ENCODE data around the gene IGFBP3.

DNA sequence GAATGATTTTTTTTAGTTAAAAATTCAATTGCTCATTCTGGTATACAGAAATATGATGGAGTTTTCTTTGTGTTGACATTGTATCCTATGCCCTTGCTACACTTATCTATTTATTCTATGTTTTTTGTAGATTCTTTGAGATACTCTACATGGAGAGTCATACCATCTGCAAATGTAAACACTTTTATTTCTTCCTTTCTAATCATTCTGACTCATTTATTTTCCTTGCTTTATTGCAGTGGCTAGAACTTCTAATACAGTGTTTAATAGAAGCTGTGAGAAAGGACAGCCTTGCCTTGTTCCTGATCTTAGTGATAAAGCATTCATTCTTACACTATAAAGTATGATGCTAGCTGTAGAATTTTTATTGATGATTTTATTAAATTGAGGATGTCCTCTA is 9.9 kb upstream of the IGFBP3 start:
- TF ChIP-seq POLR2A (IDR thresholded peaks at IDR 0.05), result no peak
- TF ChIP-seq, protein P1, sequence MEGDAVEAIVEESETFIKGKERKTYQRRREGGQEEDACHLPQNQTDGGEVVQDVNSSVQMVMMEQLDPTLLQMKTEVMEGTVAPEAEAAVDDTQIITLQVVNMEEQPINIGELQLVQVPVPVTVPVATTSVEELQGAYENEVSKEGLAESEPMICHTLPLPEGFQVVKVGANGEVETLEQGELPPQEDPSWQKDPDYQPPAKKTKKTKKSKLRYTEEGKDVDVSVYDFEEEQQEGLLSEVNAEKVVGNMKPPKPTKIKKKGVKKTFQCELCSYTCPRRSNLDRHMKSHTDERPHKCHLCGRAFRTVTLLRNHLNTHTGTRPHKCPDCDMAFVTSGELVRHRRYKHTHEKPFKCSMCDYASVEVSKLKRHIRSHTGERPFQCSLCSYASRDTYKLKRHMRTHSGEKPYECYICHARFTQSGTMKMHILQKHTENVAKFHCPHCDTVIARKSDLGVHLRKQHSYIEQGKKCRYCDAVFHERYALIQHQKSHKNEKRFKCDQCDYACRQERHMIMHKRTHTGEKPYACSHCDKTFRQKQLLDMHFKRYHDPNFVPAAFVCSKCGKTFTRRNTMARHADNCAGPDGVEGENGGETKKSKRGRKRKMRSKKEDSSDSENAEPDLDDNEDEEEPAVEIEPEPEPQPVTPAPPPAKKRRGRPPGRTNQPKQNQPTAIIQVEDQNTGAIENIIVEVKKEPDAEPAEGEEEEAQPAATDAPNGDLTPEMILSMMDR (IDR thresholded peaks at IDR 0.05), result no peak
- TF ChIP-seq POLR2AphosphoS5 (IDR thresholded peaks at IDR 0.05), result no peak
